ENCODE data around the gene HPSE2. TPM values are rescaled to one million over a fixed set of nuclear protein-coding genes. Genes with fewer than 3 reads are reported as not detected.

Gene HPSE2
- total and polyA plus RNA-seq, 4 donors = 0.05 TPM; not detected in 3

- TF ChIP-seq TAF1 (conservative IDR thresholded peaks at IDR 0.05) (no peak), RXRA (IDR thresholded peaks at IDR 0.05) (no peak), GABPA (IDR thresholded peaks at IDR 0.05 in 1 of 2, conservative IDR thresholded peaks at IDR 0.05 in 1 of 2) (no peak), RAD21 (IDR thresholded peaks at IDR 0.05) (no peak), FOXA1 (IDR thresholded peaks at IDR 0.05) (no peak)
These were observed 719.3 kb downstream of the HPSE2 start (continued) for GRCh38 chr10:98516352-98516751.

DNA sequence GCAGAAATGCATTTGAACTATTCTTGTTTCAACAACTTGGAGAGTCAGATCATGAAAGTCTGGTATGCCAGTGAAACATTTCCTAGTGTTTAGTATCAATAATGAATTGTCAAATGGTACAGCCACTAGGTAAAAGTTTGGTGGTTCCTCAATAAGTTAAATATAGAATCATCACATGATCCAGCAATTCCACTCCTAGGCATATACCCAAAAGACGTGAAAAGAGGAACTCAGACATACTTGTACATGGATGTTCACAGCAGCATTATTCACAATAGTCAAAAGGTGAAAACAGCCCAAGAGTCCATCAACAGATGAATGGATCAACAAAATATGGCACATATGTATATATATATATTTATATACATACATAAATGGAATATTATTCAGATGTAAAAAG lies 721.9 kb downstream of the HPSE2 start:
- no peaks in the 10 kb centered on the region for H3K4me1 ChIP-seq (ENCODE audit: control insufficient read depth in 4 of 4, insufficient read depth in 4 of 4, low read length in 3 of 4)
- no peaks in the 10 kb centered on the region for H3K36me3 ChIP-seq (ENCODE audit: control insufficient read depth in 4 of 4, insufficient read depth in 3 of 4, low read depth in 1 of 4, low read length in 3 of 4)
- no peak overlapping the region for H3K27ac ChIP-seq (ENCODE audit: low read depth in 1 of 2, low read length in 2 of 2)
- no peak overlapping the region for H3K9ac ChIP-seq (ENCODE audit: low read depth in 1 of 2, low read length in 2 of 2)
- H3K9me3 ChIP-seq (ENCODE audit: control insufficient read depth in 4 of 4, low read length in 3 of 4) = no peaks in the 10 kb centered on the region
- TF ChIP-seq RAD21 (IDR thresholded peaks at IDR 0.05) (no peak), JUND (IDR thresholded peaks at IDR 0.05) (no peak), FOXA2 (IDR thresholded peaks at IDR 0.05) (no peak), TAF1 (conservative IDR thresholded peaks at IDR 0.05) (no peak), FOXA1 (IDR thresholded peaks at IDR 0.05) (no peak), SP1 (IDR thresholded peaks at IDR 0.05) (no peak), HNF4G (IDR thresholded peaks at IDR 0.05) (no peak), YY1 (IDR thresholded peaks at IDR 0.05) (no peak), ATF3 (IDR thresholded peaks at IDR 0.05) (no peak), ZBTB33 (IDR thresholded peaks at IDR 0.05) (no peak), MAX (IDR thresholded peaks at IDR 0.05) (no peak), NR2F2 (IDR thresholded peaks at IDR 0.05) (no peak)
- TF ChIP-seq, protein P1, sequence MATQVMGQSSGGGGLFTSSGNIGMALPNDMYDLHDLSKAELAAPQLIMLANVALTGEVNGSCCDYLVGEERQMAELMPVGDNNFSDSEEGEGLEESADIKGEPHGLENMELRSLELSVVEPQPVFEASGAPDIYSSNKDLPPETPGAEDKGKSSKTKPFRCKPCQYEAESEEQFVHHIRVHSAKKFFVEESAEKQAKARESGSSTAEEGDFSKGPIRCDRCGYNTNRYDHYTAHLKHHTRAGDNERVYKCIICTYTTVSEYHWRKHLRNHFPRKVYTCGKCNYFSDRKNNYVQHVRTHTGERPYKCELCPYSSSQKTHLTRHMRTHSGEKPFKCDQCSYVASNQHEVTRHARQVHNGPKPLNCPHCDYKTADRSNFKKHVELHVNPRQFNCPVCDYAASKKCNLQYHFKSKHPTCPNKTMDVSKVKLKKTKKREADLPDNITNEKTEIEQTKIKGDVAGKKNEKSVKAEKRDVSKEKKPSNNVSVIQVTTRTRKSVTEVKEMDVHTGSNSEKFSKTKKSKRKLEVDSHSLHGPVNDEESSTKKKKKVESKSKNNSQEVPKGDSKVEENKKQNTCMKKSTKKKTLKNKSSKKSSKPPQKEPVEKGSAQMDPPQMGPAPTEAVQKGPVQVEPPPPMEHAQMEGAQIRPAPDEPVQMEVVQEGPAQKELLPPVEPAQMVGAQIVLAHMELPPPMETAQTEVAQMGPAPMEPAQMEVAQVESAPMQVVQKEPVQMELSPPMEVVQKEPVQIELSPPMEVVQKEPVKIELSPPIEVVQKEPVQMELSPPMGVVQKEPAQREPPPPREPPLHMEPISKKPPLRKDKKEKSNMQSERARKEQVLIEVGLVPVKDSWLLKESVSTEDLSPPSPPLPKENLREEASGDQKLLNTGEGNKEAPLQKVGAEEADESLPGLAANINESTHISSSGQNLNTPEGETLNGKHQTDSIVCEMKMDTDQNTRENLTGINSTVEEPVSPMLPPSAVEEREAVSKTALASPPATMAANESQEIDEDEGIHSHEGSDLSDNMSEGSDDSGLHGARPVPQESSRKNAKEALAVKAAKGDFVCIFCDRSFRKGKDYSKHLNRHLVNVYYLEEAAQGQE (IDR thresholded peaks at IDR 0.05) = no peak
- no peak overlapping the region for H3K4me3 ChIP-seq (ENCODE audit: low read depth in 1 of 3, low read length in 3 of 3)
- H3K27me3 ChIP-seq (ENCODE audit: control insufficient read depth in 4 of 4, insufficient read depth in 4 of 4, low read length in 3 of 4) = peaks cover 0 to 2% (median 0%) of the 10 kb centered on the region in 4 donors
- WGBS = 79% methylated on average over 1 of the region's 1 CpG
- no peak for DNase-seq (ENCODE audit: low spot score)

GRCh38 chr10:98511876-98512275 lies 723.8 kb downstream of the HPSE2 start:
- 85% methylated on average over 1 of the region's 1 CpG for WGBS
- H3K36me3 ChIP-seq (ENCODE audit: control insufficient read depth in 4 of 4, insufficient read depth in 3 of 4, low read depth in 1 of 4, low read length in 3 of 4) = no peaks in the 10 kb centered on the region
- H3K4me3 ChIP-seq (ENCODE audit: low read depth in 1 of 3, low read length in 3 of 3) = no peak overlapping the region
- no peaks in the 10 kb centered on the region for H3K4me1 ChIP-seq (ENCODE audit: control insufficient read depth in 4 of 4, insufficient read depth in 4 of 4, low read length in 3 of 4)
- peaks cover 0 to 2% (median 0%) of the 10 kb centered on the region in 4 donors for H3K27me3 ChIP-seq (ENCODE audit: control insufficient read depth in 4 of 4, insufficient read depth in 4 of 4, low read length in 3 of 4)
- no peak overlapping the region for H3K9ac ChIP-seq (ENCODE audit: low read depth in 1 of 2, low read length in 2 of 2)
- H3K27ac ChIP-seq (ENCODE audit: low read depth in 1 of 2, low read length in 2 of 2) = no peak overlapping the region
- no peak for DNase-seq (ENCODE audit: low spot score)
- H3K9me3 ChIP-seq (ENCODE audit: control insufficient read depth in 4 of 4, low read length in 3 of 4) = no peaks in the 10 kb centered on the region
- TF ChIP-seq FOXA1 (IDR thresholded peaks at IDR 0.05) (no peak), ATF3 (IDR thresholded peaks at IDR 0.05) (no peak), RXRA (IDR thresholded peaks at IDR 0.05) (no peak), GABPA (IDR thresholded peaks at IDR 0.05 in 1 of 2, conservative IDR thresholded peaks at IDR 0.05 in 1 of 2) (no peak), HNF4A (conservative IDR thresholded peaks at IDR 0.05) (no peak), YY1 (IDR thresholded peaks at IDR 0.05) (no peak), TAF1 (conservative IDR thresholded peaks at IDR 0.05) (no peak), RAD21 (IDR thresholded peaks at IDR 0.05) (no peak), SP1 (IDR thresholded peaks at IDR 0.05) (no peak), NR2F2 (IDR thresholded peaks at IDR 0.05) (no peak), EGR1 (IDR thresholded peaks at IDR 0.05; ENCODE audit: low read depth in 2 of 2) (no peak), MAX (IDR thresholded peaks at IDR 0.05) (no peak), HNF4G (IDR thresholded peaks at IDR 0.05) (no peak), ZBTB33 (IDR thresholded peaks at IDR 0.05) (no peak), JUND (IDR thresholded peaks at IDR 0.05) (no peak)
- TF ChIP-seq, protein P1 (IDR thresholded peaks at IDR 0.05) = no peak
